Right hindlimb (tissue), 1 donor: ENCODE data around the gene ICA1.
A peak's percentile ranks its signal among the peaks of the same experiment; 100 is the strongest.

Experiments used
- DNase-seq: peaks from one replicate; pipeline ENCODE4 v3.0.0-alpha.2; 2018

ICA1 gene

GRCh38 chr7:8157296-8157695, 104.7 kb downstream of the ICA1 start:
- no peak for DNase-seq

DNA sequence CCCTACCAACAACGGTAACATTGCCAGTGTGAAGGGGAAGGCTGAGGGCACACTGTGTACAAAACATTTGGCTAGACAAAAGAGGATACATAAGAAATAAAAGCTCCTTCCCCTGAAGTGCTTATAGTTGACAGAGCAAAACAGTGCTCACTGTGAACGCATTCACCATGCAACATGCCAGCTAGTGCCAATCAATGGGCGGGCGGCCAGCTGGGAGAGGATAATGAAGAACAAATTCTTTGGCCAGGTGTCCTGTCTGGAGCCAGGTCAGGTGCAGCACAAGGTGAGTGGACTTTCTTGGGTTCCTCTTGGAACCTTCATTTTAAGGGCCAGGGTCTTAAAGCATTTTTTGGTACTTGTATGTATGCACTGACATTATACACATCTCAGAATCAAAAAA, 106.1 kb downstream of the ICA1 start:
- DNase-seq: no peak

DNA sequence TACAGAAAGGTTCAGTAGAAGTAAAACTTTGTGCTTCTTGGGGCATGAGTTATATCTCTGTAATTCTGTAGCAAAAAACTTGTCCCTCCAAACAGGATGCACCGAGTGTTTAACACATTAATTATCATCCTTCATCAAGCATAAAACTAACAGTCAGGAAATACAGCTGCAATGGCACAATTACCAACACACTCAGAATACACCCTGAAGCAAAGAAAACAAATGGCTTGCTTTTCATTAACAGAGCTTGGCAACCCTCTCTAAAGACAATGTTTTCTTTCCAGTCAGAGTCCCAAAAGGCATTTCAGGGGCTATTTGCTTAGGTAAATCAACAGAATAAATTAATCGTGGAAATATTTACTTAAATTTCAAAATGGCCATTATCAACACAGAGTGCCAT, 107.7 kb downstream of the ICA1 start:
- no peak for DNase-seq

DNA sequence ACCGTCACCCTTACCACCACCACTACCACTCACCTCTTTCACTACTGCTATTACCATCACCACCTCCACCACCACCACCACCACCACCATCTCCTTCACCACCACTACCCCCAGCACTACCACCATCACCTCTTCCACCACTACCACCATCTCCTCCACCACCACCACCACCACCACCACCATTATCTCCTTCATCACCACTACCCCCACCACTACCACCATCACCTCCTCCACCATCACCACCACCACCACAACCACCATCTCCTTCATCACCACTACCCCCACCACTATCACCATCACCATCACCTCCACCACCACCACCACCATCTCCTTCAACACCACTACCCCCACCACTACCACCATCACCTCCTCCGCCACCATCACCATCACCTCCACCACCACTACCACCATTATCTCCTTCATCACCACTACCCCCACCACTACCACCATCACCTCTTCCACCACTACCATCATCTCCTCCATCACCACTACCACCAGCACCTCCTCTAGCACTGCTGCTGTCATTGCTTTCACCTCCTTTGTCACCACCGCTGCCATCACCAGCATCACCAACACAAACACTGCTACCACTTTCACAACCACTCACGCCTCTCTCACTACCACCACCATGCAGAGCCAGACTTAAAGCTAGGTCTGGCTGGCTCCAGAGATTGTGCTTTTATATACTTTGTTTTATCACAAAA, 109.3 kb downstream of the ICA1 start:
- no peak for DNase-seq

DNA sequence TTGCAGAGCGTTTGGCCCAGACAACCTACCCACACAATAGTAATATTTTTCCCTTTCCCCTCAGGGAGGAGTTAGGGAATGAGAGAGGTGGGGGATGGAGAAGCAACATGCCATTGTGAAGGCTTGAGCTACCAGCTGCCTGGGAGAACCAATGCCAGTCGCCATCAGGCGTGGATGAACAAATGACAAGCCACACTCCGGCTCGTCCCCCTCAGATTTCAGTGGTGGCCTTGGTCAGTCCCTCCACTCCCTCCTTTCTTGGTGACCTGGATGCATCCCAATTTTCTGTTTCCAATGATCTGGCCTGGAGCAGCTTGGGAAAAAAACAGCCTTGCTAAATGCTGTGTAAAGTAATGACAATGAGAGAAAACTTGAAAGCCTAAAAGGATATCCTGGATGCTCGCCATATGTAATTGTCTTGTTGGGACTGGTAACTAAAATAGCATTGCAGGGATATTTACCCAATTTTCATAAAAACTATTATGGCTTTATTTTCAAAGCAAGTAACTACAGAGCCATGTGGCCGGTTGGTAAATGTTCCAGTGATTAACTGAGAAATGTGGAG, 110.7 kb downstream of the ICA1 start:
- DNase-seq: peak; percentile 30

GRCh38 chr7:8149222-8149621, 112.7 kb downstream of the ICA1 start:
- no peak for DNase-seq

DNA sequence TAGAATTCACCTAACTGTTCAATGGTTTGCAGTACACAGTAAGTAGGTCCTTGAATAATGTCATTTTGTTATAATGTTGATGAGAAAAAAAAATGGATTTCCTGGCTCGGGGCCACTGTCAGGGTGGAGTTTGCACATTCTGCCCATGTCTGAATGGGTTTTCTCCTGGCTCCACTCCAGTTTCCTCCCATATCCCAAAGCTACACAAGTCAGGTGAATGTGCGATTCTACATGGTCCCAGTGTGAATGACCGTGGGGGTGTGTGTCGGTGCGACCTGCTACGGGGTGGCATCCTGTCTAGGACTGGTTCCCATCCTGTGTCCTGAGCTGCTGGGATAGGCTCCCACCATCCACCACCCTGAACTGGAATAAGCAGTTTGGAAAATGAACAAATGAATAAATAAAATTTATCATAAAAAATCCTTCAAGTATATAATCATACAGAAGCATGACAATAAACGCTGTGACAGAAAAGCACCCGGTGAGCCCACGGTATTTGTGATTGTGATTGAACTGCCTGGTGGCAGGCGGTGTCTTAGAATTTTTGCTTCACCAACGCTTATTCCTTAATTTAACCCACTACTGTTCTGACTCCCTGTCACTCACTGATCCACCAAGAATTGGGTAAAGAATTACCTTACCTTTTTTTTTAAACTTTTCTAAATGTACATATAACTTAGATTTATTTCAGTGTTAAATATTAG, 114.1 kb downstream of the ICA1 start:
- no peak for DNase-seq

- peak; percentile 47 for DNase-seq
Observed at GRCh38 chr7:8146788-8147413, 115.1 kb downstream of the ICA1 start.

DNA sequence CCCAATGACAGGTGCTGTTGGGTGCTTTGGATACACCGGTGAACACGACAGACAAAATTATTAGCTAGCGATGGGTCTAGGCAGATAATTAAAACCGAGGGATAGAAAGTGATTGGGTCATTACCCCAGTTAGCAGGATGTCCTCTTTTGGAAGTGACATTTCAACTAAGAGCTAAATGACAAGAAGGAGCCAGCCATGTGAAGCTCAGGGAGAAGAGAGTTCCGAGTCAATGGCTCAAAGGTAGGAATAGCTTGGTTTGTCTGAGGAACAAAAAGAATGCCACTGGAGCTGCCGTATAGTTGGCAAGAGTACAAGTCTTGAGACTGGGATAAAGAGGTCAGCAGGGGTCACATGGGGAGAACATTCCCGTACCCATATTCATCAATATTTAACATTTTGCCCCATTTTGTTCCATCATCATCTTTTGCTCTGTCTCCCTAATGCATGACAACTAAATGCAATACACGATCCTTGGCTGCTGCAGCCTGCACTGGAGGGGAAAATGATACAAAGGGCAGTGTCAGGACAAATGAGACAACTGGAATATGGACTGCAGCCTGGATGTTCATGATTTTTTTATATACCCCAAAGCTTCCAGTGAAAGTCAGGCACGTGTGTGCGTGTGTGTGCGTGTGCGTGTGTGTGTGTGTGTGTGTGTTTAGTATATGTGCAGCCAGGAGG, 115.7 kb downstream of the ICA1 start:
- DNase-seq: no peak

DNA sequence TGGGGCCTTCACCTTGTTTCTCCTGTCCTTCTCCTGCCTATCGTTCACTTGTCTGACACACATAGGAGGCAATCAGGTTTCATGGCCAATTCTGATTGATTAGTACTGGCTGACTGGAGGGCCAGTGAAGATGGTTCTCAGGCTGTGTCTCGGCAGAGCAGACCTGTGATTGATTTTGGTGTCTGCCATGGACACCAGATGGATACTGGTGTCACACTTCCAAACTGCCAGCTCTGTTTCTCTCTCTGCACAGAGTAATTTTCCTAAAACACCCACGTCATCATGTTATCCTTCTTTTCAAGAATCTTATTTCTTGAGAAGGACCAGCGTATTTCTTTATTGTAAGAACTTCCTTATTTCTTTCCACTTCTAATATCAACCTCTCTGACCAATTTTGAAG, 117.1 kb downstream of the ICA1 start:
- DNase-seq: no peak

- no peak for DNase-seq
Observed at GRCh38 chr7:8143151-8143874, 118.7 kb downstream of the ICA1 start.

DNA sequence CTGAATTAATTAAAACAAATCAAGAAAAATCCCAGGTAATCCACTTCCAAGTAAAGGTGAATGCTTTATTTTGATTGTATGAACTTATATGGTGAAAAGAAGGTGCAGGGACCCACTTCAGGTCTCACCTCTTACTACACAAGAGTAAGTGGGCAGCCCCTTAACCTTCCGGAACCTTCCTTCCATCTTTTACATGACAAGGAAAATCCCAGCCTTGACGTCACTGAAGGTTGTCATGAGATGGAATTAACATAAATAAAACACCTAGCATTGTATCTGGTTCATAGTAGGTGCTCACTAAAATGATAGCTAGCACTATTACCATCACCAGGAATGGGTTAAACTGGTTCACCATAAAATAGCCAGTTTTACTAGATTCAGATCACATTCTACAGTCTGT, 119.5 kb downstream of the ICA1 start:
- DNase-seq: no peak

DNA sequence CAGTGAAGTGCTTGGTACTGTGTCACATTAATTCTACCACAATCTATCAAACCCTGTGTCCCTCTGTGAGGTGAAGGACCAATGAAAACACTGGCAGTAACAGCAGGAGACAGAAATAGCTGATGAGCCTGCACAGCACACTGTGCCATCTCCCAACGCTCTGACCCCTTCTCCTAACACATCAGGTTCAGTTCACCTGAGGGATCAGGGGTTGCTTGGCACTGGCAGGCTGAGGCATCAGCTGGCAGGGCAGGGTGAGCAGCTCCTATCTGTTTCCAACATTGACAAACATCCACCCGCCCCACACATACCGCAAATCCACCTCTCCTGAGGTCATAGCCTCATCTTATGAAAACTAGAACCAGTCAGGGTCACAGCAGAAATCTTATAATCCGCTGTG, 120.9 kb downstream of the ICA1 start:
- DNase-seq: no peak

DNA sequence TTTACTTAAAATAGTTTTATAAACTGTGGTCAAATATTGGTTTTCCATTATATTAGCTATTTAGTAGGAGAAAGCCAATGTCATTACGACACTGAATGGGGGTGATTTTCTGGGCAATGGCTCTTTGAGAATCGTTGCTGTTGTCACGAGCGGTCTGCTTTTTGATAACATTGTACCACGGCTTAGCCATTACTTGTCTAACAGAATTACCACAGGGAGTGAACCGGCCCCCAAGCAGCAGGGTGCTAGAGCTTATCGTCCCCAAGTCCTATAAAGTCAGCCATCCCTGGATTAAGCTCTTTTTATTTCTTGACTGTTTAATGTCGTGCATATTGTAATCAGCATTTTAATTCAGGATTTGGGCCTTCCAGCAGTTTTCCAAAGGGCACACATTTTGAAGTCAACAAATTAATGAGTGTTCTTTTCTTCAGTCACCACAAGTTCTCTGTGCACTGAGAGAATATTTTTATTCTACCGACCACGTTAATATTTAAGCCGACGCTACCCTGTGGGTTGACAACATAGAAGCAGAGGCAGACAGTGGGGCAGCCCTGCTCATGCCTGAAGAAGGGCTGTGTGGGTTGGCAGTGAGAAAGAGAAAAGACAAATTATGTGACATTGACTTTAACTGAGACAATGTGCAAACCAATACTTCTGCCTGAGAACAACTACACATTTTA, 125.8 kb downstream of the ICA1 start:
- DNase-seq: no peak

- DNase-seq: no peak
Observed at GRCh38 chr7:8135417-8135816, 126.5 kb downstream of the ICA1 start.

- DNase-seq: no peak
Observed at GRCh38 chr7:8134089-8134733, 127.8 kb downstream of the ICA1 start.

GRCh38 chr7:8133188-8133848, 128.6 kb downstream of the ICA1 start:
- no peak for DNase-seq

- DNase-seq: no peak
Observed at GRCh38 chr7:8131694-8132605, 130.0 kb downstream of the ICA1 start.

DNA sequence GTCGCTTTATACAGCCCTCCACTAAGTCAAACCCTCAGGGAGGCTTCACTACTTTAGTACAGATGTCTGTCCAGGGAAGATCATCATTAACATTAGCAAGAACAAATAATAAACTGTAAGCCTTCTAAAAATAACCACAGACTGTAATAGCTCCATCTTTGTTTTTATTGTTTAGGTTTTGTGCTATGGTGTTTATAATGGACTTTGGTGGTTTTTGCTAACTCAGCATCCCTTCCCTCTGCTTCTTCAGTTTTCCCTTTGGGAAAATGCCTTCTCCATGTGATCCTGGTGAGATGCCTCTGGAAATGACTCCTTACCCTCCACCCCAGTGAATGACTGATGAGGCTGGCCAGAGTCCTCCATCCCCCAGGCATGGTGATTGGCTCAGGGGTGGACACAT, 131.3 kb downstream of the ICA1 start:
- DNase-seq: no peak

DNA sequence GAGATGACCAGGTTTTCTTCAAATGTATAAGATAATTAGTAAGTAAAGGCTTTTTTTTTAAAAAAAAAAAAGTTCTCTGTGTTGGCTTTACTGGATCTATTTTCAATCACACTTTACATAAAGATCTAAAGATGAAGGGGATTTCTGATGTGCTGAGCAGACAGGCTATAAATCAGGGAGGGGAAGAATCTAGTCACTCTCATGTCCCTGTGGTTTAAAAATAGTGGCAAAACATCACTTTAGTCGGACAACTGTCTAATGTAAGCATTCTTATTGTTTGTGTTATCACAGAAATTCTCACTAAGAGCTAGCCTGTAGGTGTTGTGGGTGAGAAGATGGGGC, 132.7 kb downstream of the ICA1 start:
- no peak for DNase-seq
